Kidney tubule cell (primary cell): Measurements from ENCODE around the gene VGLL4.

Source experiments
- DNase-seq: peaks from one replicate; pipeline ENCODE4 v3.0.0-alpha.2; 2018; ENCODE audit warnings: low spot score

The VGLL4 gene

GRCh38 chr3:11549580-11550140, 94.1 kb downstream of the VGLL4 start:
- DNase-seq: no peak

- DNase-seq: peak; percentile 72
Observed at GRCh38 chr3:11548721-11549131, 95.0 kb downstream of the VGLL4 start.

- no peak for DNase-seq
Observed at GRCh38 chr3:11547498-11547897, 96.2 kb downstream of the VGLL4 start.

DNA sequence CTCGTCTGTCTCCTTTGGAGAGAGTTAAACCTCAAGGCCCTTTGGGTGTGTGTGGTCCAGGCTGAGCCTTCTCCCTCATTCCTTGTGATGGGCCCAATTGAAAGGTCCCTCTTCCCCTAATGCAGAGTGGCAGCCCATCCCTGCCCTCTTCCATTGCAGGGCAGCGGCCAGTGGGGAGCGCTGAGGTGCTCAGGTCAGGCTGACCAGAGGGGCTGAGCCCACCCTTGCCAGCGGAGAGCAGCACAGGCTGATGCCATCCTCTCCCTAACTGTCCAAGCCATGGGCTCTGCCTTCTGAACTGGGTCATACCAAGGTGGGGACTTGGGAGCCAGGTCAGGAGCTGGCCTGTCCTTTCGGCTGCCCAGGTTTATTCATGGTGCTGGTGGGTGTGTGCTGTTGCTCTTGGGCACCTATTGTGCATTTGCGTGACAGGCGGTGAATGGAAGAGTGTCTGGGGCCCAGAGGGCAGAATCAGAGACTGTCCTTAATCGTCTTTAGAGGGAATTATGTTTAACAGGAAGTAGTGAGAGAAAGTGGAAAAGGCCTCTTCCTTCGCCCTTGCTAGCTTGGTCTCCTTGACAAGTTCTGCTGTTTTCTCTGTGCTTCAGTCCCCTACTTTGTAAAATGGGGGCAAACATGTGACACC, 96.9 kb downstream of the VGLL4 start:
- no peak for DNase-seq

DNA sequence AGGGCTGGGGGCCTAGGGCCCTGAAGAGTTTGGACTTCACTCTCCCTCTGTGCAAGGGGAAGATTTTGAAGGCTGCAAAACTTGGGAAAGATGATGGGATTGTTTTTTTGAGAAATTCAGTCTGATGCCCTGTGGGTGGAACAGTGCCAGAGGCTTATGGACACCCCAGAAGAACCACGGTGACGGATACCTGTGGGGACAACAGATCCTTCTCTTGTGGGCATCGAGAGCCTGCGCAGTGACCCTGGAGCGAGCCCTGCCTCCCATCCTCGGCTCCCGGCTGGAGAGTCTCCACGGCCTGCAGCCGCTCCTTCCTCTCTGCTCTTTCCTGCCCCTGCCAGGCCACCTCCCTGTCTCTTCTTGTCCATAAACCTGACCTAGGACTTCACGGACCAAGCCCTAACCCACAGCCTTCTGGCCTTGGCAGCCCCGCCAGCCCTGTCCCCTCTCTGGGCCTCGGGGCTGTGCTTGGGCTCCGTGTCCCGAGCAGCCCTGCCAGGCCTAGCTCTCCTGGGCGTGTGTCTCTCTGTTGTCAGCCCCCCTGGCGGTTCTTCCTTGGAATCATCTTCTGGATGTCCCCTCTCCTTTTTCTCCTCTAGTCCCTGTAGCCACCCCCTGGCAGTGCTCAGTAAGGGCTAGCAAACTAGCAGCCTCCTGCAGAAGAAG, 98.4 kb downstream of the VGLL4 start:
- no peak for DNase-seq

DNA sequence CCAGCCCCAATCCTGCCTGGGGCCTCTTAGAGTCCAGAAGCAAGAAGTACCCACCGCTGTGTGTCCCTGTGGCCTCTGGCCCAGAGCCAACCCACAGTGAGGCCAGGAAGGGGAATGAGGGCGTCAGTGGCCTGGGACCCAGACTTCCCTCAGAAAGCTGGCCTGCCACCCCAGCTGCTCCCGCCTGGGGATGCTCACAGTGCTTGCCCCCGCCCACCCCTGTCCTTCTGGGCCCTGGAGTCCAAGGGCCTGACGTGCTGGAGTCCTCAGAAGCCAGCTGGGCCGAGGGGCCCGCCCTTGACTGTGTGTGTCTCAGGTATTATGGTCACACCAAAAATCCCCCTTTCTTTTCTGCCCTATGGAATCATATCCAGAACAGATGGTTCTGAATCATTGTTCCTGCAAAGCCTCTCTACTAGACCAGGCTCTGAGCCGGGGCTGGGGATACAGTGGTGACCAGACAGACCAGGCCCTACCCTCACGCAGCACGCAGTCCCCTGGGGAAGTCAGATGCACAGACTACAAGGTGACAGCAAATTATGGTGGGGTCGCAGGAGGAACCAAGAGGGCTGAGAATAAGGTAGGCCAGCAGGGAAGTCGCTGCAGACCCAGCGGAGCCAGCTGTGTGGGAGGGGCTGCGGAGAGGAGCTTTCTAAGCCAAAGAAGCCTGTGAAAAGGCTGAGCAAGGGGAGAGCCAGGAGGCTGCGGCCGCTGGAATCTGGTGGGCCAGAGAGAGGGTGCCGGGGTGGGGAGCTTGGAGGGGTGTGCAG, 99.1 kb downstream of the VGLL4 start:
- no peak for DNase-seq

DNA sequence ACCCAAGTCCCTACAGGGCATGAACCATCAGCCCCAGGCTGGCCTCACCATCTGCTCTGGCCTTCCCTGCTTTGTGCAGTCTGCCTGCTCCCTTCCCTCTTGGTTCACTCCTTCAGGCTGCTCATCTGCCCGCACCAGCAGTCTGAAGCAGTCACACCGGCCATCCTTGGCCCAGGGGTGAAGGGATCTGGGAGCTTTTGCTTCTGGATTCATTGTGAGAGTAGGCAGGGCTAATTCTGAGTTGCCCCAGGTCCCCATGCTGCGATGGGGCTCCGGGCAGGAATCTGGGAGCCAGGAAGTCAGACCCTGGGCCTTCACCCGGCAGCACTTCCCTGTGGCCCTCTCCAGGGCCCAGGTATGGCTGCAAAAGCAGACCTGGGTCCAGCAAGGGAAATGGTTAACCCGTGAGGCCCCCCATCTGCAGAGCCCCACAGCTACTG, 99.7 kb downstream of the VGLL4 start:
- DNase-seq: no peak

DNA sequence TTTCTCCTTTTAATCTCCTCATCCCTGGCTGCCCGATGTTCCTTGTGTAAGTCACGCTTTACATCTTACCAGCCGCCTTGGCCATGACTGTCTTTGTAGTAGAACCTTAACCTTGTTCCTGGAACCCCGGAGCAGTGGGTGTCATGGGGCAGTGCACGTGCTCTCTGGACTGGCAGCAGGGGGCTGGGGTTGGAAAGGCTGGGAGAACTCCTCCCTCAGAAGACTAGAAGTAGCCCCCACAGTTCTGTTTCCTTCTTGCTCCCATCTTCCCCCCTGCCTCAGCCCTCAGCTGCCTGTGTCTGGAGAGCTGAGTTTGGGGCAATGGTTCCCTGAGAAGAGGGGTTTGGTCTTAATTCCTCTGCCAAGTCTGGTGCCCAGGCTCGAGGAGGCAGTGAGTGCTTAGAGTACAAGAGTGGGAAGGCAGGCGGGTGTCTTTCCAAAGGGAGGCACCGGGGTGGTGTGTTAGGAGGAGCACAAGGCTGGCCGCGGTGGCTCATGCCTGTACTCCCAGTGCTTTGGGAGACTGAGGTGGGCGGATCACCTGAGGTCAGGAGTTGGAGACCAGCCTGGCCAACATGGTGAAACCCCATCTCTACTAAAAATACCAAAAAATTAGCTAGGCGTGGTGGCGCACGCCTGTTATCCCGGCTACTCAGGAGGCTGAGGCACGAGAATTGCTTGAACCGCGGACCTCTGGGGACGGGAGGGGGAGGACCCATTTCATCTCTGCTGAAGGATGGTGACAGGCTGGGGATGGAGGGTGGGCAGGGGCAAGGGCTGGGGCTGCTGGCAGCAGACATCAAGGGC, 100.4 kb downstream of the VGLL4 start:
- DNase-seq: no peak

DNA sequence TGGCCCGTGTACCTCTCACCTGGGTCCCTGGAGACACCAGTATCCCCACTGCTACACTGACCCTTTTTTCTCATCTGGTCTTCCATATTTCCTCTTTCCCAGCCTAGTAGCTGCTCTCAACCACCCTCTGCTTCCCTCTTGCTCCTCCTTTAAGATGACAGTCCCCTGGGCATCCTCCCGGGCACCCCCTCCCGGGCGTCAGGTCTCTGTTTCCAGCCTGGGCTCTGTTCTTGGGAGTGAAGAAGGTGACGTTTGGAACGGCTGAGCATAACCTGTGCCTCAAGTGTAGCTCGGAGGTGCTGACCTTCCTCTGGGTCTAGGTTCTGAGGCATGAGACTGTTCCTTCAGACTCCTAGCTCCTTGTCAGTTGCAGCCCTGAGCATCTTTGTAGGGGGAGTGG, 101.2 kb downstream of the VGLL4 start:
- no peak for DNase-seq

GRCh38 chr3:11541321-11542303, 102.1 kb downstream of the VGLL4 start:
- no peak for DNase-seq

GRCh38 chr3:11539677-11540076, 104.0 kb downstream of the VGLL4 start:
- DNase-seq: no peak

GRCh38 chr3:11539218-11539617, 104.5 kb downstream of the VGLL4 start:
- no peak for DNase-seq

- no peak for DNase-seq
Observed at GRCh38 chr3:11538581-11538980, 105.1 kb downstream of the VGLL4 start.

DNA sequence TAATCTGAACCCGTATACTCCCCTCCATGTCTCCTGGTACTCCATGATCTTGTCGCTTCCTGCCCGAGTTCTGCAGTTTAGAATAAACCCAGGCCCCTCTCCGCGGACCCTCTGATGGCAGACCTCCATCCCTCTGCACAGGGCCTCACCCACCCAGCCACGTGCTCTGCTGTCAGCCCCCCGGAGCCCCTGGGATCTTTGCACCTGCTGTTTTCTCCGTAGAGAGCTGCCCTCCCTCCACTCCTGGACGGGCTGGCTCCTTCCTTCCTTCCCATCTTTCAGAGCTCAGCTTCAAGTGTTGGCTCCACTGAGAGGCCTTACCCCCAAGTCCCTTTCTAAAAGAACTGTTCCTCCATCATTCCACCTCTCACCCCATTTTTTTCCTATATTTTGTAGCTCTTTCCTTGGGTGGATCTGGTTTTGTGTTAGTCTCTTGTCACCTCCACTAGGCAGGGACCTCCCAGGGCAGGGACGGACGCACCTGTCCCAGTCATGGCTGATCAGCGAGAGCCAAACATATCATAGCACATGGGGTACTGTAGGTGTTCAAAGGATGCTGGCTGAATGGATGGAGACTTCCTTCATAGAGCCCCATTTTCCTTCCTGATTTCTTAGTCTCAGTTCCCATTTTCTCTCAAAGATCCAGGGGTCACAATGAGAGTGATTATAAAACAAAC, 106.6 kb downstream of the VGLL4 start:
- no peak for DNase-seq

DNA sequence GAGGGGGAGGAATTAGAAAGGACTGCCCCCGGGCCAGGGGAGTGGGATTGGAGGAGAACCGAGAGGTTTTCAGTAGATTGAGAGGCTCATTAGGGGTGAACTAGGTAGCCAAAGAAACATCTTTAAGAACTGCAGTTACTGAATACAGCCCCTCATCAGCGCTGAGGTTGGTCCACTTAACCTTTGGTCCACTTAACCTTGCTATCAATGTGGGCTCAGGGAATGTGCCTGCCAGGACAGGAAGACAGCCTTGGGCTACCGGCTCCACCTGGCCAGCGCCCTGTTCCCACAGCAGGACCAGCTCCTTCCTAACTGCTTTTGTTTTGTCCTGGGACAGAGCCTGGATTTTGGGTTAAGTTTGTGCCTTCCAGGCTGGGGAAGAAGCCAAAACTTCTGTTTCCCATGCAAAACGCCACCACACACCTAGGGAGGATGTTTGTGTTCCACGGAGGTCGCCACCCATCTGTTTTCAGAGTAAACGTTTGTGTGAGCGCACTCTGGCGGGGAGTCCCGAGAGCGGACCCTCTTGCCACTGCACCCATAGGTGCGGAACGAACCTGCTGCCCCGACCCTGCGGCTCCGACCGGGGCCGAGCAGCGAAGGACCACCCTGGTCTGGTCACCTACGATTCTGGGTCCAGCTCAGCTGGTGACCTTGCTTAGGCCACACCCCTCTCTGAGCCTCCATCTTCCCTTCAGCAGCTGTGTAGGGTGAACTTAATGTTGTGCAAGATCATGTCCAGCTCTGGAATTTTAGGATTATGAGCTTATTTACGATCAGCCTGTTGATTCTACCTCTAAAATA, 107.4 kb downstream of the VGLL4 start:
- no peak for DNase-seq

- no peak for DNase-seq
Observed at GRCh38 chr3:11535243-11535960, 108.3 kb downstream of the VGLL4 start.

DNA sequence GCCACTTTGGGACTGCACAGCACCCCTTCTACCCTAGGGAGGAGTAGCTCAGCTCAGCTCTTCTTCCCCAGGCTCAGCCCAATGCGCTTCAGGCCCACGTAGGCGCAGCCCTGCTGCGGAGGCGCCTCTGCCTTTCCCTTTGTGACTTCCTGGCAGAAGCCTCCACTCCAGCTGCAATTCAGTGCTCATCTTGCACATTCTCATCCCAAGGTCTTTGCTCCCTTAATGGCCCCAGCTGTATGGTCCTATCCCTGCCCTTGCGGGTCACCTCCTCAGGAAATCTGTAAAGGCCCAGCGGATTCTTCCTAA, 109.0 kb downstream of the VGLL4 start:
- no peak for DNase-seq

DNA sequence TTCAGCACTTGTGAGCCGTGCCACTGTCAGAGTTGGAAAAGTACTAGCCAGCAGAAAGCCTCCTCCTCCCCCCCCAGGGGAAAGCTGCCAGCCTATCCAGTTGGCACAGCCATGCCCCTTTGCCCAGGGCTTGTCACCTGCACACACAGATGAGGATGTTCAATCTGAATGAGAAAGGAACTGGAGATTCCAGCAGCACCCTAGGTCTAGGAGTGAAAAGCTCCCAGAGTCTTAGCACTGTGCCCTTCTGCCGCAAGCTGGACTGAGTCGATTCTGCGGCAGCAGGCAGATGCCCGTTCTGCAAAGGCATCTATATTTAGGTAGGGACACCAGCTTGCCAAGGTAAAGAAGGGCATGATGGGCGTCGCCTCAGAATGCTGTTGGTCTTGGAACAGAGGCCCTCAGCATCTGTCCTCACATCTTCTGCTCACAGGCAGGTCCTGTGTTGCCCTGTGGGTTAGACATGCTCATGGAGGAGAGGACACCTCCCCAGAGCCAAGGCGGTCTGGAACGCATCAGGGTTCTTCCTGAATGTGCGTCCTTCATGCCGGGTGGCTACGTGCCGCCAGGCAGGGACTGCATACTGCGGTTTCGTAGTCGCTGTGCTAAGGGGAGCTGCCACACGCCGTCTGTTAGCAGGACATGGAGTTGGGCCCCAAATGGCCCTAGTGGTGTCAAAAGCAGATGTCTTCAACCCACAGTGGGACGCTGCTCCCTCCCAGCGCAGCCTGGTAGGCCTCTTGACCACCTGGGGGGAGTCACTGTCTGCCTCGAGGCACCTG, 109.5 kb downstream of the VGLL4 start:
- no peak for DNase-seq
